Hepatocyte (in vitro differentiated cells): ENCODE data around the gene AMMECR1L.

Source experiments
- EZH2 ChIP-seq: fragments of 200-600 bp; sonication (generic); IDR thresholded peaks from 2 replicates; pipeline ENCODE4 v1.6.1; 2016; ENCODE audit warnings: antibody characterized with exemption, mild to moderate bottlenecking, borderline replicate concordance
- EZH2phosphoT487 ChIP-seq: fragments of 200-600 bp; sonication (generic); IDR thresholded peaks from one replicate; pipeline ENCODE4 v1.6.1; 2018; ENCODE audit warnings: antibody characterized with exemption, mild to moderate bottlenecking, low read depth, moderate library complexity; ENCODE audit not compliant: unreplicated experiment, severe bottlenecking
- TF ChIP-seq, protein P1 (sequence below): fragments of 200-600 bp; sonication (generic); IDR thresholded peaks from 2 replicates; pipeline ENCODE4 v1.5.1; 2016; ENCODE audit warnings: antibody characterized with exemption, mild to moderate bottlenecking; ENCODE audit not compliant: poor library complexity

DNA sequence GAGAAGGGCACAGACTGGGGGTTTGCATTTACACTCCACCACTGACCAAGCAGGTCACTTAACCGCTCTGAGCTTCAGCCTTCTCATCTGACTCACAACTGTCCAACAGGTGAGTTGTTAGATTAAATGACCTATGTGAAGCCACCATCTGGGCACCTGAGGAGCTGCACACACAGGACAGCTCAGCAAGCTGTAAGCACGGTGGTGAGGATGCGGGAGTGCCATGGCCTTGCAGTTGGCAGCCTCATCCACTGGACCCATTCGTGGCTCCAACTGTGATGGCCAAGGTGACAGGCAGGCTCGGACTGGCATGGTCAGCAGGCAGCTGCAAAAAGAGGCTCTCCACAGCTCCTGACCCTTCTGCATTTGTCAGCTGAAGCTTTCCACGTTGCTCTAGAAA is 23.3 kb upstream of the AMMECR1L start:
- TF ChIP-seq, protein P1, sequence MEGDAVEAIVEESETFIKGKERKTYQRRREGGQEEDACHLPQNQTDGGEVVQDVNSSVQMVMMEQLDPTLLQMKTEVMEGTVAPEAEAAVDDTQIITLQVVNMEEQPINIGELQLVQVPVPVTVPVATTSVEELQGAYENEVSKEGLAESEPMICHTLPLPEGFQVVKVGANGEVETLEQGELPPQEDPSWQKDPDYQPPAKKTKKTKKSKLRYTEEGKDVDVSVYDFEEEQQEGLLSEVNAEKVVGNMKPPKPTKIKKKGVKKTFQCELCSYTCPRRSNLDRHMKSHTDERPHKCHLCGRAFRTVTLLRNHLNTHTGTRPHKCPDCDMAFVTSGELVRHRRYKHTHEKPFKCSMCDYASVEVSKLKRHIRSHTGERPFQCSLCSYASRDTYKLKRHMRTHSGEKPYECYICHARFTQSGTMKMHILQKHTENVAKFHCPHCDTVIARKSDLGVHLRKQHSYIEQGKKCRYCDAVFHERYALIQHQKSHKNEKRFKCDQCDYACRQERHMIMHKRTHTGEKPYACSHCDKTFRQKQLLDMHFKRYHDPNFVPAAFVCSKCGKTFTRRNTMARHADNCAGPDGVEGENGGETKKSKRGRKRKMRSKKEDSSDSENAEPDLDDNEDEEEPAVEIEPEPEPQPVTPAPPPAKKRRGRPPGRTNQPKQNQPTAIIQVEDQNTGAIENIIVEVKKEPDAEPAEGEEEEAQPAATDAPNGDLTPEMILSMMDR, result no peak
- TF ChIP-seq EZH2 (no peak), EZH2phosphoT487 (no peak)
